Measurements from ENCODE around the gene MOBP.

DNA sequence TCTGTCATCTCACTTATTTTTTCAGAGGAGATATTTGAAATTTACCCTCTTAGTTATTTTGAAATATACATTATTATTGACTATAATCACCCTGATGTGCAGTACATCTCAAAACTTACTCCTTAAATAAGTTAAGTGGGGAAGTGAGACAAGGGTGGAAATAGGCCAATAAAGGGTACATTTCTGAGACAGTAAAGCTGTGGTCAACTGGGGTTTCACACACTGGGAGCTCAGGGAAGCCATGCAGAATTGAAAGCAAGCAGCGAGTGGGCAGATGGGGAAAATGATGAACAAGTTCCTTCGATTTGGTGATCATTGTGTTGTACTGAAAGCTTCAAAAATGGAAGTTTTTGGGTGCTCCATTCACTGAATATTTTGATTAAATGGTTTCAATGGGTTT is 21.6 kb upstream of the MOBP start:
- TF ChIP-seq, protein P1, sequence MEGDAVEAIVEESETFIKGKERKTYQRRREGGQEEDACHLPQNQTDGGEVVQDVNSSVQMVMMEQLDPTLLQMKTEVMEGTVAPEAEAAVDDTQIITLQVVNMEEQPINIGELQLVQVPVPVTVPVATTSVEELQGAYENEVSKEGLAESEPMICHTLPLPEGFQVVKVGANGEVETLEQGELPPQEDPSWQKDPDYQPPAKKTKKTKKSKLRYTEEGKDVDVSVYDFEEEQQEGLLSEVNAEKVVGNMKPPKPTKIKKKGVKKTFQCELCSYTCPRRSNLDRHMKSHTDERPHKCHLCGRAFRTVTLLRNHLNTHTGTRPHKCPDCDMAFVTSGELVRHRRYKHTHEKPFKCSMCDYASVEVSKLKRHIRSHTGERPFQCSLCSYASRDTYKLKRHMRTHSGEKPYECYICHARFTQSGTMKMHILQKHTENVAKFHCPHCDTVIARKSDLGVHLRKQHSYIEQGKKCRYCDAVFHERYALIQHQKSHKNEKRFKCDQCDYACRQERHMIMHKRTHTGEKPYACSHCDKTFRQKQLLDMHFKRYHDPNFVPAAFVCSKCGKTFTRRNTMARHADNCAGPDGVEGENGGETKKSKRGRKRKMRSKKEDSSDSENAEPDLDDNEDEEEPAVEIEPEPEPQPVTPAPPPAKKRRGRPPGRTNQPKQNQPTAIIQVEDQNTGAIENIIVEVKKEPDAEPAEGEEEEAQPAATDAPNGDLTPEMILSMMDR (IDR thresholded peaks at IDR 0.05; ENCODE audit: insufficient read depth, low read length, poor library complexity, severe bottlenecking), result no peak
- no peak for TF ChIP-seq EZH2phosphoT487 (conservative IDR thresholded peaks at IDR 0.05; ENCODE audit: low read length)

All from SU-DHL-6 (cell line).